ENCODE data around the gene FYB1. TPM values are rescaled to one million over a fixed set of nuclear protein-coding genes. Genes with fewer than 3 reads are reported as not detected.

The FYB1 gene
- total RNA-seq, 1 experiment from 2014 or later: 0.12 TPM

GRCh38 chr5:39108987-39109386, 110.4 kb downstream of the FYB1 start:
- Mint-ChIP-seq H3K4me1 (ENCODE audit: insufficient read depth, unreplicated experiment) (peaks cover under 1% of the 10 kb centered on the region), H3K4me3 (ENCODE audit: unreplicated experiment) (no peak overlapping the region), H3K36me3 (ENCODE audit: insufficient read depth, unreplicated experiment) (no peaks in the 10 kb centered on the region), H3K9me3 (ENCODE audit: unreplicated experiment) (no peaks in the 10 kb centered on the region), H3K27ac (ENCODE audit: low read depth, unreplicated experiment) (no peak overlapping the region), H3K27me3 (ENCODE audit: insufficient read depth, unreplicated experiment) (no peaks in the 10 kb centered on the region)
- POLR2A ChIA-PET: no interaction called here
- DNase-seq (ENCODE audit: unreplicated experiment): no peak
- no peak for TF ChIP-seq CTCF (IDR thresholded peaks at IDR 0.05; ENCODE audit: unreplicated experiment)
- CTCF ChIA-PET: interaction anchor here (0.5 kb wide), 1 partner anchor 79 kb away, joined by 3 read pairs; no protein-coding TSS in a partner anchor
- intact Hi-C loops (cut with micrococcal nuclease): no loop called here
- no TSS peak for BruUV-seq (replicated peaks)

DNA sequence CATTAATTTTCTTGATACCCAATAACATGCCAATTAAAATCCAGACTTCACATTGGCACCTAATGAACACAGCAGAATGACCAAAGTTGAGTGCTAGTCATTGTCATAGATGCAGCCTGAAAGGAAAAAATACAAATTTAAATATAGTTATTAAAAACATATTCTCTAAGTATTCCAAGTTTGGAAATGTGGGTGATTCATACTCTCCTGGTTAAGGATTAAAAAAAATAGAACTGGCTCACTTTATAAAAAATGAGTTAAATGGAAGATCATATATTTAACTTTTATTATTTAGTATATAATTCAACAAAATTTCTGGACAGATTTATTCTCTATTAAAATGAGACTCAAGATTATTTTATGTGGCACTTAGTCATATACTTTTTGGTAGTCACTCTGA, 112.0 kb downstream of the FYB1 start:
- no peak for TF ChIP-seq CTCF (IDR thresholded peaks at IDR 0.05; ENCODE audit: unreplicated experiment)
- DNase-seq (ENCODE audit: unreplicated experiment): no peak
- Mint-ChIP-seq H3K27me3 (ENCODE audit: insufficient read depth, unreplicated experiment) (no peaks in the 10 kb centered on the region), H3K4me1 (ENCODE audit: insufficient read depth, unreplicated experiment) (peaks cover 17% of the 10 kb centered on the region), H3K27ac (ENCODE audit: low read depth, unreplicated experiment) (no peak overlapping the region), H3K36me3 (ENCODE audit: insufficient read depth, unreplicated experiment) (no peaks in the 10 kb centered on the region), H3K4me3 (ENCODE audit: unreplicated experiment) (no peak overlapping the region), H3K9me3 (ENCODE audit: unreplicated experiment) (no peaks in the 10 kb centered on the region)
- CTCF ChIA-PET: no interaction called here
- POLR2A ChIA-PET: no interaction called here
- no TSS peak for BruUV-seq (replicated peaks)
- intact Hi-C loops (cut with micrococcal nuclease): no loop called here

GRCh38 chr5:39106322-39106721, 113.0 kb downstream of the FYB1 start:
- H3K9me3 Mint-ChIP-seq (ENCODE audit: unreplicated experiment): no peaks in the 10 kb centered on the region
- no peak overlapping the region for H3K27ac Mint-ChIP-seq (ENCODE audit: low read depth, unreplicated experiment)
- H3K36me3 Mint-ChIP-seq (ENCODE audit: insufficient read depth, unreplicated experiment): no peaks in the 10 kb centered on the region
- H3K4me3 Mint-ChIP-seq (ENCODE audit: unreplicated experiment): no peak overlapping the region
- peak; percentile 24 for TF ChIP-seq CTCF (IDR thresholded peaks at IDR 0.05; ENCODE audit: unreplicated experiment)
- CTCF ChIA-PET: no interaction called here
- POLR2A ChIA-PET: interaction anchor here (8.3 kb wide), 1 partner anchor 32 kb away, joined by 106 read pairs; the partner anchor contains the start of gene RICTOR
- no TSS peak for BruUV-seq (replicated peaks)
- peaks cover 27% of the 10 kb centered on the region for H3K4me1 Mint-ChIP-seq (ENCODE audit: insufficient read depth, unreplicated experiment)
- no peaks in the 10 kb centered on the region for H3K27me3 Mint-ChIP-seq (ENCODE audit: insufficient read depth, unreplicated experiment)
- peak; percentile 31 for DNase-seq (ENCODE audit: unreplicated experiment)
- intact Hi-C loops (cut with micrococcal nuclease): loop anchor here (1.0 kb wide), 1 partner anchor 101 kb away; no protein-coding TSS in a partner anchor

DNA sequence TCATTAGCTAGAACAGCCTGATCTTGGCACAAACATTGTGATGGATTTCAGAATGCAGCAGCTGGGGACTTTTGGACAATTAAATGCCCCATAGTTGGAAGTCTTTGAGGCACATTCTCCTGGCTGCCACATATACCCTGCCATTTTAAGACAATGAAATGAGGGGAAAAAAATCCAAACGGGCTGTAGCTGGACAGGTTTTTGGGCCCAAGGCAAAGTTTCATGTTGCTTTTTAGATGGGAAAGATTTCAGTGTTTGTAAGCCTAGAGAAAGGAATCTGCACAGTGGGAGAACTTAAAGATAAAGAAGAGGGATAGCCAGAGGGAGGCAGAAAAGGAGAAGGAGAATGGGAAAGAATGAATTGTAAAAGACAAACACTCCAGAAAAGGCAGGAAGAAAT, 115.1 kb downstream of the FYB1 start:
- CTCF ChIA-PET: interaction anchor here (0.6 to 2.1 kb wide), 8 partner anchors 8 to 187 kb away, joined by 3 to 6 read pairs (median 4); no protein-coding TSS in a partner anchor
- H3K27ac Mint-ChIP-seq (ENCODE audit: low read depth, unreplicated experiment): peak overlapping the region; percentile 97
- intact Hi-C loops (cut with micrococcal nuclease): no loop called here
- TF ChIP-seq CTCF (IDR thresholded peaks at IDR 0.05; ENCODE audit: unreplicated experiment): no peak
- H3K36me3 Mint-ChIP-seq (ENCODE audit: insufficient read depth, unreplicated experiment): no peaks in the 10 kb centered on the region
- DNase-seq (ENCODE audit: unreplicated experiment): no peak
- H3K9me3 Mint-ChIP-seq (ENCODE audit: unreplicated experiment): no peaks in the 10 kb centered on the region
- POLR2A ChIA-PET: interaction anchor here (0.6 to 8.3 kb wide), 4 partner anchors 9 to 258 kb away, joined by 3 to 106 read pairs (median 3); partner anchors contain the start of gene RICTOR
- no peak overlapping the region for H3K4me3 Mint-ChIP-seq (ENCODE audit: unreplicated experiment)
- no peaks in the 10 kb centered on the region for H3K27me3 Mint-ChIP-seq (ENCODE audit: insufficient read depth, unreplicated experiment)
- BruUV-seq (replicated peaks): no TSS peak
- peaks cover 48% of the 10 kb centered on the region for H3K4me1 Mint-ChIP-seq (ENCODE audit: insufficient read depth, unreplicated experiment)

All from MCF 10A (cell line).